Psoas muscle (tissue), 8 donors: ENCODE measurements around the gene TAF4. TPM values are rescaled to one million over a fixed set of nuclear protein-coding genes. Genes with fewer than 3 reads are reported as not detected.

Experiments
- ATAC-seq, 4 donors: fragments of 200-7000 bp; cut with Tn5 transposase; one replicate each; pipeline ENCODE4 v1.9.1; 2020; ENCODE audit warnings: moderate library complexity in 3 of 4, mild to moderate bottlenecking in 2 of 4
- DNase-seq, 2 donors: peaks; one replicate each; pipeline ENCODE4 v3.0.0-alpha.2; 2020
- H3K27ac ChIP-seq: fragments of 200-600 bp; one replicate; pipeline ENCODE4 v1.8.0; 2022
- H3K27me3 ChIP-seq, 3 donors: fragments of 200-600 bp in 1 of 3; one replicate each; pipeline versions ENCODE4 v1.6.1 to v1.8.0; 2013 to 2022; ENCODE audit warnings: low read length in 2 of 3, mild to moderate bottlenecking in 2 of 3, moderate library complexity in 1 of 3; ENCODE audit not compliant: insufficient read depth in 3 of 3
- H3K36me3 ChIP-seq, 2 donors: fragments of 200-600 bp in 1 of 2; one replicate each; pipeline versions ENCODE4 v1.6.1 to v1.8.0; 2013 to 2022; ENCODE audit warnings: low read depth in 1 of 2, mild to moderate bottlenecking in 1 of 2, moderate library complexity in 1 of 2; ENCODE audit not compliant: insufficient read depth in 1 of 2
- H3K4me1 ChIP-seq: fragments of 200-600 bp; one replicate; pipeline ENCODE4 v1.8.0; 2022
- H3K4me3 ChIP-seq: fragments of 200-600 bp; one replicate; pipeline ENCODE4 v1.8.0; 2022; ENCODE audit warnings: mild to moderate bottlenecking
- H3K9me3 ChIP-seq: fragments of 200-600 bp; one replicate; pipeline ENCODE4 v1.8.0; 2022
- CTCF ChIP-seq: fragments of 200-600 bp; IDR thresholded peaks from one replicate; pipeline ENCODE4 v1.8.0; 2022; ENCODE audit warnings: antibody characterized with exemption
- WGBS, 3 donors: extraction: QIAGEN DNeasy Blood & Tissue Kit; methylation state at CpG; one replicate each; pipeline versions ENCODE4 v1.1.6 to v1.1.7; 2013; 5-methylcytosine and 5-hydroxymethylcytosine counted together
- intact Hi-C, 2 donors: fragments of 100-400 bp; cut with DNase I; formaldehyde crosslinking; loops; one replicate each; pipeline versions ENCODE4 v1.11.0 to v1.14.2; 2022
- polyA plus RNA-seq, 3 donors: library from polyadenylated mRNA; stranded (reverse); fragments of 200-250 nt; gene quantifications; one replicate each; pipeline ENCODE4 v1.2.3, GENCODE V29; 2013
- total RNA-seq, 4 donors: library from RNA; stranded (reverse); fragmentation: NEBNext Ultra II Directional in 2 of 4; extraction: Animal tissue kit (Norgen Biotek cat#: 25700) in 2 of 4; gene quantifications; one replicate each; pipeline versions ENCODE4 v1.2.1 to v1.2.4, GENCODE V29; 2021 to 2023
- donor health status: healthy with polysubstance abuse.
- donor health status: DM: no; HTN: no; CAD: no; lungs with moderate emphysema.
- donor health status: Bipolar disorder and iron deficiency.
- donor health status: healthy.
- donor health status: DM: yes; HTN: yes; CAD: no.
- donor health status: DM: no; HTN: no; CAD: no.
- donor health status: DM: no; HTN: no; CAD: no.
- donor health status: DM: yes; HTN: yes; CAD: no.

Gene TAF4
- total and polyA plus RNA-seq, 7 donors, result 2.8 to 17.7 (median 10.7) TPM

GRCh38 chr20:61930776-61931475, 134.8 kb downstream of the TAF4 start:
- H3K9me3 ChIP-seq, result no peaks in the 10 kb centered on the region
- H3K27me3 ChIP-seq, result no peaks in the 10 kb centered on the region
- intact Hi-C loops, result no loop called here
- peak in 1 of 2 donors; percentile 51 for DNase-seq
- no peaks in the 10 kb centered on the region for H3K36me3 ChIP-seq
- no peak overlapping the region for H3K27ac ChIP-seq
- WGBS, 3 donors, result 87 to 89% (median 89%) methylated on average over 27 to 28 of the region's 28 CpGs
- no peak for TF ChIP-seq CTCF
- no peak overlapping the region for H3K4me3 ChIP-seq
- H3K4me1 ChIP-seq, result no peaks in the 10 kb centered on the region
- no peak for ATAC-seq

GRCh38 chr20:61929971-61930666, 135.6 kb downstream of the TAF4 start:
- Histone ChIP-seq H3K27ac (no peak overlapping the region), H3K27me3 (no peaks in the 10 kb centered on the region), H3K4me1 (no peaks in the 10 kb centered on the region), H3K4me3 (no peak overlapping the region), H3K36me3 (no peaks in the 10 kb centered on the region), H3K9me3 (no peaks in the 10 kb centered on the region)
- TF ChIP-seq CTCF, result no peak
- ATAC-seq, result no peak
- 89 to 91% (median 91%) methylated on average over 12 of the region's 12 CpGs for WGBS, 3 donors
- intact Hi-C loops, result no loop called here
- peak in 1 of 2 donors; percentile 47 for DNase-seq

DNA sequence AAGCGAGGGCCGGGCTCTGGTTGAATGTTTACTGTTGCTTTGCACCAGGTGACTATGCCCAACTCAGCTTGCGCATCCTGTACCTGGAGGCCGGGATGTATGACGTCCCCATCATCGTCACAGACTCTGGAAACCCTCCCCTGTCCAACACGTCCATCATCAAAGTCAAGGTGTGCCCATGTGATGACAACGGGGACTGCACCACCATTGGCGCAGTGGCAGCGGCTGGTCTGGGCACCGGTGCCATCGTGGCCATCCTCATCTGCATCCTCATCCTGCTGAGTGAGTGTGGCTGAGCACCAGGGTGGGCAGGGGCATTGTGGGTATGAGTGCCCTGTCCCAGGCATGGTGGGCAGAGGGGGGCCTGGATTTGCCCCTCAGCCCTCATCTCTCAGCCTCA, 136.1 kb downstream of the TAF4 start:
- DNase-seq, result peak in 1 of 2 donors; percentile 31
- no peak for TF ChIP-seq CTCF
- no peaks in the 10 kb centered on the region for H3K36me3 ChIP-seq
- no peaks in the 10 kb centered on the region for H3K4me1 ChIP-seq
- ATAC-seq, result no peak
- intact Hi-C loops, result no loop called here
- no peaks in the 10 kb centered on the region for H3K9me3 ChIP-seq
- no peaks in the 10 kb centered on the region for H3K27me3 ChIP-seq
- H3K4me3 ChIP-seq, result no peak overlapping the region
- no peak overlapping the region for H3K27ac ChIP-seq
- 95 to 98% (median 97%) methylated on average over 12 of the region's 12 CpGs for WGBS, 3 donors

DNA sequence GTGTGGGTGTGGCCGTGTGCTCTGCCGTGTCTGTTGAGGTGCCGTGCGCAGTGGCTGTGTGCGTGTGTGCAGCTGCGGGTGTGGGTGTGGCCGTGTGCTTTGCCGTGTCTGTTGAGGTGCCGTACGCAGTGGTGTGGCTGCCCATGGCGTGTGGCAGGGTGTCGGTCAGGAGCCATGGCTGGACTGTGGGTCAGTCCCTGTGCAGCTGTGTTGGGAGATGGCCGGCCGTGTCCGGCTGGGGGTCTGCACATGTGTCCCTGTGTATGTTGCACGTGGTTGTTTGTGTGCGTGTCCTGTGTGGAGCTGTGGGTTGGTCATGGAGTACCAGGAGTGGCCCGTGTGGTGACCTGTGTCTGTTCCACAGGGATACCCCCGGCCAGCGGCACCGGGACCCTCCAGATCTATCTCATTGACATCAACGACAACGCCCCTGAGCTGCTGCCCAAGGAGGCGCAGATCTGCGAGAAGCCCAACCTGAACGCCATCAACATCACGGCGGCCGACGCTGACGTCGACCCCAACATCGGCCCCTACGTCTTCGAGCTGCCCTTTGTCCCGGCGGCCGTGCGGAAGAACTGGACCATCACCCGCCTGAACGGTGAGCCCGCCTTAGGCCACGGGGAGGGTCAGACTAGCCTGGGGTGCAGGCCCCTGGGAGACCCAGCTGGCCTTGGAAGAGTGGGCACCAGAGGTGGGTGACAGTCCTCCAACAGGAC, 137.7 kb downstream of the TAF4 start:
- Histone ChIP-seq H3K36me3 (no peaks in the 10 kb centered on the region), H3K27ac (no peak overlapping the region), H3K4me1 (no peaks in the 10 kb centered on the region), H3K27me3 (no peaks in the 10 kb centered on the region), H3K9me3 (no peaks in the 10 kb centered on the region), H3K4me3 (no peak overlapping the region)
- WGBS, 3 donors, result 93 to 94% (median 93%) methylated on average over 39 to 43 of the region's 43 CpGs
- DNase-seq (peak in 1 of 2 donors; percentile 24), ATAC-seq (no peak)
- no peak for TF ChIP-seq CTCF
- intact Hi-C loops, result no loop called here
